Parathyroid adenoma (tissue), 2 donors: ENCODE data around the gene MOCOS.

ENCODE experiments used
- H2AFZ ChIP-seq: fragments of 300-600 bp; sonication (generic); one replicate; pipeline ENCODE4 v1.7.0; 2017; ENCODE audit warnings: antibody characterized with exemption, mild to moderate bottlenecking
- H3K27ac ChIP-seq: fragments of 300-600 bp; sonication (generic); one replicate; pipeline ENCODE4 v1.7.0; 2017
- H3K27me3 ChIP-seq: fragments of 300-600 bp; sonication (generic); one replicate; pipeline ENCODE4 v1.7.0; 2017; ENCODE audit warnings: low read length; ENCODE audit not compliant: control insufficient read depth, insufficient read depth
- H3K36me3 ChIP-seq: fragments of 300-600 bp; sonication (generic); one replicate; pipeline ENCODE4 v1.7.0; 2017; ENCODE audit warnings: low read length; ENCODE audit not compliant: control insufficient read depth, insufficient read depth
- H3K4me1 ChIP-seq: fragments of 300-600 bp; sonication (generic); one replicate; pipeline ENCODE4 v1.7.0; 2017; ENCODE audit warnings: control low read depth
- H3K4me2 ChIP-seq: fragments of 300-600 bp; sonication (generic); one replicate; pipeline ENCODE4 v1.7.0; 2017; ENCODE audit warnings: low read length
- H3K4me3 ChIP-seq: fragments of 300-600 bp; sonication (generic); one replicate; pipeline ENCODE4 v1.7.0; 2017; ENCODE audit warnings: low read depth, low read length
- H3K79me2 ChIP-seq: fragments of 300-600 bp; sonication (generic); one replicate; pipeline ENCODE4 v1.7.0; 2017; ENCODE audit warnings: control low read depth
- H3K9ac ChIP-seq: fragments of 300-600 bp; sonication (generic); one replicate; pipeline ENCODE4 v1.7.0; 2017; ENCODE audit warnings: mild to moderate bottlenecking
- H3K9me3 ChIP-seq: fragments of 300-600 bp; sonication (generic); one replicate; pipeline ENCODE4 v1.7.0; 2017; ENCODE audit warnings: low read length; ENCODE audit not compliant: control insufficient read depth
- CTCF ChIP-seq: fragments of 300-600 bp; sonication (generic); IDR thresholded peaks from one replicate; pipeline ENCODE4 v1.7.0; 2017; ENCODE audit warnings: antibody characterized with exemption, mild to moderate bottlenecking
- donor health status: primary hyperparathyroidism.

The MOCOS gene

DNA sequence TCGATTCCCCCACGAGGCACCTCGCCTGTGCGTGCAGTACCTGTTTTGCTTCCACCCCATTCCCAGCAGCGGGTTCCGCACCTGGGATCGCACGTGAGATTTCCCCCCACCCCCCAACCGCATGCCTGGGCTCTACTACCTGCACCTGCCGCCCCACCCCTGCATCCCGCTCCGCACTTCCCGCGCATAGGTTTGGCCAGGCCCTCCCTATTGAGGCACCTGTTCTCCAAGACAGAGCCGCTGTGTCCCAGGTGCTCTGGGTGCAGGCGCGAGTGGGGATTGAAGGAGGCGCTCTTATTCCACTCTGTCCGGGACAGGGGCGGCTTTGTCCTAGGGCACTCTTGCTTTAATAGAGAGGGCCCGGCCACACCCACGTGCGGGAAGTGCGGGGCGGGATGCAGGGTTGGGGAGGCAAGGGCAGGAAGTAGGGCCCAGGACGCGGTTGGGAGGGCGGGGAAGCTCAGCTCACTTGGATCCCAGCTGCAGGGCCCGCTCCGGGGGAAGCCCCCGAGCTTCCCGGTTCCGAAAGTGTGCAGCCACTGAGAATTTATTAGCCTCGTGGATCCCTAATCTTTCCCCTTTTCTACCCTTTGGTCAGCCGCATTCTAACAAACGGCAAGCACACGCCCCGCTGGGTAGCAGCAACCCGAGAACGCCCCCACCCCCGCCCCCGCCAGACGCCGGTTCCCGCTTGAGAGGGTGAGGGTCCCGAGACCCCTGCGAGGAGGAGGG lies 670 bp upstream of the MOCOS start:
- H3K9ac ChIP-seq: no peak overlapping the region
- no peaks in the 10 kb centered on the region for H3K79me2 ChIP-seq
- peaks cover 5% of the 10 kb centered on the region for H3K4me1 ChIP-seq
- H3K27ac ChIP-seq: no peak overlapping the region
- TF ChIP-seq CTCF: peak; percentile 15
- H2AFZ ChIP-seq: peak overlapping the region; percentile 82
- no peaks in the 10 kb centered on the region for H3K9me3 ChIP-seq
- H3K27me3 ChIP-seq: no peaks in the 10 kb centered on the region
- H3K4me2 ChIP-seq: peak overlapping the region; percentile 80
- H3K36me3 ChIP-seq: no peaks in the 10 kb centered on the region
- H3K4me3 ChIP-seq: peak overlapping the region; percentile 67

DNA sequence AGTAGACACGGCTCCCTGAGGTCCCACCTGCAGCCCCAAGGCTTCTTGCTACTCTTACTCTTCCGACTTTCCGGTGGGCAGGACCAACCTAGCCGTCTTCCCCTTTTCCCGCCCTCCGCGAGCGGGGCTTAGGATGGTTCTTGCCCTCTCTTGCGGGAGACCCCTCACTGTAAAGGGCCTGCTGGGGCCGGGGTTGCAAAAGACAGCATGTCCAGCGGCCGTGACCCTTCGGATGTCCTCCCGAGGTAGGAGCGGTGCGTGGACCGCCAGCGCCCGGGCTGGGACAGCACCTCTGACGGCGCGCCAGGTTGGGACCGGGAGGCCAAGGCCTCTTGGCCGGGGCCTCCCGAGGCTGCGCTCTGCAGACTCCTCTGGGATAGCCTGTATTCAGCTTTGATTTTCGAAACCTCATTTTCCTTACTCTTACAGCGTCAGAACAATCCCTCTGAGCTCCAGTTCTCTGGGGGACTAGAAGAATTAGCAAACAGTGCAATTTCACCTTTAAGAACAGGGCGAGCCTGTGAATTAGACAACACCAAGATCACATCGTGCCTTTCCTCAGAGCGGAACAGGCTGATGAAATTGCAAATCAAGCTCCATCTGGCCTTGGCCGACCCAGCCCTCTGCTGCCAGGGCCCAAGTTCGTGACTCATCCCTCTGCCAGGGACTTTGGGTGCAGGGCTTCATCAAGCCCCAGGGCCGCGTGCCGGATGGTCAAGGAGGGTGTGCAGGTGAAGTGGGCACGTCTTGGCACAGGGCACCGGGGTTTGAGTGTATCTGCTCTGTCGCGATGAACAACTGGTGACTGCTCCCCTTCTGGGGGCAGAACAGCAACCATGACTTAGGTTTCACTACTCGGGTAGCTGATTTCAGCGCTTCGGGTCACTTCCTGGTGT lies 777 bp downstream of the MOCOS start:
- Histone ChIP-seq H3K9ac (no peak overlapping the region), H3K27ac (peak overlapping the region; percentile 39), H2AFZ (peak overlapping the region; percentile 82), H3K9me3 (no peaks in the 10 kb centered on the region), H3K4me1 (peaks cover 5% of the 10 kb centered on the region), H3K27me3 (no peaks in the 10 kb centered on the region), H3K4me3 (peak overlapping the region; percentile 67), H3K79me2 (no peaks in the 10 kb centered on the region), H3K36me3 (no peaks in the 10 kb centered on the region), H3K4me2 (peak overlapping the region; percentile 80)
- TF ChIP-seq CTCF: no peak

DNA sequence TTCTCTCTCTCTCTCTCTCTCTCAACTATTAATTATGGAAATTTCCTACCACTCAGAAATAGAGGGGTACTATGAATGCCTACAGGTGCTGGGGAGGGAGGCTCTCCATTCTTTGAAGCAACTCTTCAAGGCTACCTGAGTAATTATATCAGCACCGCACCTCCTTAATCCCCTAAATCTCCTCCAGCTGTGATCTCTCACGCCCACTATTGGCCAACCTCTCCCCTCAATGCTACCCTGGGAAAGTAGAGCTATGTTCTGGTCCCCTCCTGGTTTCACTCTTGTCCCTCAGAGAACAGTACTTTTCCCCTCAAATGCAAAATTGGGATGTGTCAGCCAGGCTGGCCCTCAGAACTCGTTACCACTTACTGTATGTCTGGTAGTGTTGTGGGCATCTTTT lies 1.6 kb downstream of the MOCOS start:
- peaks cover 5% of the 10 kb centered on the region for H3K4me1 ChIP-seq
- H3K27me3 ChIP-seq: no peaks in the 10 kb centered on the region
- H3K36me3 ChIP-seq: no peaks in the 10 kb centered on the region
- no peak overlapping the region for H3K4me3 ChIP-seq
- no peak overlapping the region for H3K27ac ChIP-seq
- TF ChIP-seq CTCF: no peak
- no peaks in the 10 kb centered on the region for H3K9me3 ChIP-seq
- H2AFZ ChIP-seq: peak overlapping the region; percentile 59
- H3K79me2 ChIP-seq: no peaks in the 10 kb centered on the region
- no peak overlapping the region for H3K4me2 ChIP-seq
- H3K9ac ChIP-seq: no peak overlapping the region

DNA sequence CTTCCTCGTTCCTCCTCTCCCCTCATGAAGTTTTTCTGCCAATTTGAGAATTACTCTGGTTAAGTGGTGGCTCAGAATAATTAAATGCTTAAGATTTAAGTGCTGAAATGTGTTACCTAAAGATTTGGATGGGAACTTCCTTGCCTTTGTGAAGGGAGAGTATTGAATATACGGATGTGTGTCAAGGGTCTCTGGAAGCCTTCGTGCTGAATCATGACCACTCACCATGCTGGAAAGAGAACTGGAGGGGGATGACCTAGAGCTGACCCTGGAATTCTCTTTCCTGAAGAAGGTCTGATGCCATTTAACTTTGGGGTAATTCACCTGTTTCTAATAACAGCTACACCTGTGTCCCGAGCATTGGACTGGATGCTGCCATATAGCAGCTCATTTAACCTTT lies 2.2 kb downstream of the MOCOS start:
- Histone ChIP-seq H3K9me3 (no peaks in the 10 kb centered on the region), H3K79me2 (no peaks in the 10 kb centered on the region), H3K4me2 (no peak overlapping the region), H3K4me3 (no peak overlapping the region), H2AFZ (peak overlapping the region; percentile 59), H3K4me1 (peaks cover 7% of the 10 kb centered on the region), H3K27ac (no peak overlapping the region), H3K36me3 (no peaks in the 10 kb centered on the region), H3K9ac (no peak overlapping the region), H3K27me3 (no peaks in the 10 kb centered on the region)
- TF ChIP-seq CTCF: no peak
